GM12892 (cell line): ENCODE measurements around the gene CCDC88C.

Experiments
- POLR2A ChIP-seq: IDR thresholded peaks from 2 replicates; pipeline ENCODE4 v1.6.1; 2011; ENCODE audit warnings: low read depth, low read length, control low read depth
- POLR2AphosphoS5 ChIP-seq: IDR thresholded peaks from 2 replicates; pipeline ENCODE4 v1.6.1; 2011; ENCODE audit warnings: low read depth, low read length, control low read depth
- TAF1 ChIP-seq: IDR thresholded peaks from 2 replicates; pipeline ENCODE4 v1.6.1; 2011; ENCODE audit warnings: low read depth, mild to moderate bottlenecking, control low read depth, low read length, borderline replicate concordance

DNA sequence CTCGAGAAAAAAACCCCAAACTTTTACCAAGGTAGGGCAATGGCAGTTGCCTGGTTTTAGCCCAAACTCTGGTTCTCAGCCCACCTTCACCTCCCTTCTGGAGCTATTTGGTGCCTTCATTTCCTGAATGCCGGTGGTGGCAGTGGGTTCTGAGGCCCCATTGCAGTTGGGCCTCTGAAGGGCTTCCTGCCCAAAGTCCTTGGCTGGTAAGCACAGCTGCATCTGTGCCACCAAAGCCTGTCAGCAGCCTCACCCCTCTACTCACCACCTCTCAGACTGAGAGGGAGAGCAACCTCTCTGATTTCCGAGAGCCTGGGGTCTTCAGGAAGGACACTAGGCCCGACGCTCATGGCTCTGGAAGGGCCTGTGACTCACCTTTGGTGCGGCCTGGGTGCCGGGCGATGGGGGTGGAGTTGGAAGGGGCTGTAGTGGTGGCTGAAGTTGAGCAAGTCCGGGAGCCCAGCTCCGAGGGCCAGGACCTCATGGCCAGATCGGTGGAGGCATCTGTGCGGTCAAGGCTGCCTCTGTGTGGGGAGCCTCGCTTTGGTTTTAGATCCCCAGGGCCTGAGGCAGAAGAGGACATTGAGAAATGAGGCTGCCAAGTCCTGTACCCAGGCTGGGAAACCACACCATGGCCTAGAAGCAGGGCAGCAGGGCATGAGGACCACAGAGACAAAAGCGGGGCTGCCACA, 134.5 kb downstream of the CCDC88C start:
- TF ChIP-seq POLR2AphosphoS5 (no peak), POLR2A (no peak), TAF1 (no peak)
